ENCODE data around the gene TFF3. TPM values are rescaled to one million over a fixed set of nuclear protein-coding genes. Genes with fewer than 3 reads are reported as not detected.

The TFF3 gene
- total and polyA plus RNA-seq, 10 of the 15 experiments (the other 5 are each of a cell fraction or from before 2014, with no cell fraction given), result not detected

- ATAC-seq (no peak), FAIRE-seq (no peak), DNase-seq (ENCODE audit: low read depth, low spot score) (no peak)
- H3K27me3 ChIP-seq (replicated peaks in 1 of 2; ENCODE audit: control insufficient read depth in 2 of 2, insufficient read depth in 2 of 2, low read length in 1 of 2), result no peaks in the 10 kb centered on the region
- no peaks in the 10 kb centered on the region for H3K79me2 ChIP-seq (ENCODE audit: control insufficient read depth, insufficient read depth, low read length)
- no peak overlapping the region for H2AFZ ChIP-seq (ENCODE audit: control insufficient read depth, low read depth, low read length)
- H3K4me3 ChIP-seq, result no peak overlapping the region
- ChIA-PET CTCF (interaction anchor here (0.7 to 4.8 kb wide), 17 partner anchors 12 to 585 kb away, joined by 3 to 68 read pairs (median 5); no protein-coding TSS in a partner anchor), RAD21 (ENCODE audit: unreplicated experiment) (interaction anchor here (1.0 to 3.1 kb wide), 6 partner anchors 50 to 229 kb away, joined by 3 to 45 read pairs (median 3); no protein-coding TSS in a partner anchor), POLR2A (interaction anchor here (0.8 kb wide), 1 partner anchor 155 kb away, joined by 3 read pairs; no protein-coding TSS in a partner anchor), SMC1A (ENCODE audit: uncharacterized antibody, unreplicated experiment) (interaction anchor here (0.8 to 4.1 kb wide), 9 partner anchors 7 to 227 kb away, joined by 3 to 28 read pairs (median 3); no protein-coding TSS in a partner anchor)
- intact Hi-C loops (cut with micrococcal nuclease; ENCODE audit: unreplicated experiment), result loop anchor here (1.0 kb wide), 1 partner anchor 142 kb away; no protein-coding TSS in a partner anchor
- no peaks in the 10 kb centered on the region for H3K4me1 ChIP-seq (ENCODE audit: control insufficient read depth, insufficient read depth, low read length)
- H4K20me1 ChIP-seq (ENCODE audit: control insufficient read depth, insufficient read depth), result no peaks in the 10 kb centered on the region
- BruUV-seq (replicated peaks), result no TSS peak
- no peak overlapping the region for H3K9ac ChIP-seq (ENCODE audit: control insufficient read depth, insufficient read depth, low read length)
- no peak overlapping the region for H3K27ac ChIP-seq (ENCODE audit: control insufficient read depth, insufficient read depth)
- TF ChIP-seq TBL1XR1 (IDR thresholded peaks at IDR 0.05; ENCODE audit: low read depth, low read length) (no peak), SIN3A (IDR thresholded peaks at IDR 0.05; ENCODE audit: low read depth, low read length) (no peak)
- in situ Hi-C loops (cut with MboI), result loop anchor here (5.0 kb wide), 2 partner anchors 139 to 229 kb away; no protein-coding TSS in a partner anchor
- no peaks in the 10 kb centered on the region for H3K9me3 ChIP-seq (replicated peaks; ENCODE audit: control insufficient read depth, insufficient read depth, low read length)
- 32% methylated on average over 17 of the region's 17 CpGs for WGBS (ENCODE audit: insufficient coverage, insufficient replicate concordance, low lambda C conversion rate, missing lambda C conversion rate)
- H3K36me3 ChIP-seq (ENCODE audit: control insufficient read depth in 2 of 2, insufficient read depth in 2 of 2, low read length in 1 of 2), result no peaks in the 10 kb centered on the region
- H3K4me2 ChIP-seq (ENCODE audit: control insufficient read depth, insufficient read depth), result no peak overlapping the region
Measured at GRCh38 chr21:42308161-42308913, 6.9 kb downstream of the TFF3 start.

- BruUV-seq (replicated peaks), result no TSS peak
- SMC1A ChIA-PET (ENCODE audit: uncharacterized antibody, unreplicated experiment), result interaction anchor here (1.0 kb wide), 2 partner anchors 162 to 231 kb away, joined by 3 to 6 read pairs; no protein-coding TSS in a partner anchor
Measured at GRCh38 chr21:42307106-42307505, 8.1 kb downstream of the TFF3 start.

More at GRCh38 chr21:42307106-42307505, 8.1 kb downstream of the TFF3 start:
- ATAC-seq, result no peak
- DNase-seq (ENCODE audit: low read depth, low spot score), result no peak
- ChIA-PET CTCF (no interaction called here), RAD21 (ENCODE audit: unreplicated experiment) (no interaction called here), POLR2A (no interaction called here)
- H2AFZ ChIP-seq (ENCODE audit: control insufficient read depth, low read depth, low read length), result no peak overlapping the region
- no peak overlapping the region for H3K27ac ChIP-seq (ENCODE audit: control insufficient read depth, insufficient read depth)
- no peak overlapping the region for H3K4me2 ChIP-seq (ENCODE audit: control insufficient read depth, insufficient read depth)
- no peak overlapping the region for H3K9ac ChIP-seq (ENCODE audit: control insufficient read depth, insufficient read depth, low read length)
- no peaks in the 10 kb centered on the region for H4K20me1 ChIP-seq (ENCODE audit: control insufficient read depth, insufficient read depth)
- no peaks in the 10 kb centered on the region for H3K9me3 ChIP-seq (replicated peaks; ENCODE audit: control insufficient read depth, insufficient read depth, low read length)
- no peaks in the 10 kb centered on the region for H3K27me3 ChIP-seq (replicated peaks in 1 of 2; ENCODE audit: control insufficient read depth in 2 of 2, insufficient read depth in 2 of 2, low read length in 1 of 2)
- H3K36me3 ChIP-seq (ENCODE audit: control insufficient read depth in 2 of 2, insufficient read depth in 2 of 2, low read length in 1 of 2), result no peaks in the 10 kb centered on the region
- TF ChIP-seq MTA3 (IDR thresholded peaks at IDR 0.05; ENCODE audit: borderline replicate concordance, low read length), result no peak
- no peaks in the 10 kb centered on the region for H3K79me2 ChIP-seq (ENCODE audit: control insufficient read depth, insufficient read depth, low read length)
- FAIRE-seq, result no peak
- H3K4me3 ChIP-seq, result no peak overlapping the region
- 11% methylated on average over 5 of the region's 5 CpGs for WGBS (ENCODE audit: insufficient coverage, insufficient replicate concordance, low lambda C conversion rate, missing lambda C conversion rate)
- no peaks in the 10 kb centered on the region for H3K4me1 ChIP-seq (ENCODE audit: control insufficient read depth, insufficient read depth, low read length)
- in situ Hi-C loops (cut with MboI) (loop anchor here (5.0 kb wide), 2 partner anchors 140 to 230 kb away; no protein-coding TSS in a partner anchor), intact Hi-C loops (cut with micrococcal nuclease; ENCODE audit: unreplicated experiment) (no loop called here)

Data from GM12878 (cell line).